ENCODE results near the gene ARHGAP35. TPM values are rescaled to one million over a fixed set of nuclear protein-coding genes. Genes with fewer than 3 reads are reported as not detected.

Gene ARHGAP35
- total RNA-seq, 2 donors from 2014 or later, result 59.1 to 76.5 TPM

DNA sequence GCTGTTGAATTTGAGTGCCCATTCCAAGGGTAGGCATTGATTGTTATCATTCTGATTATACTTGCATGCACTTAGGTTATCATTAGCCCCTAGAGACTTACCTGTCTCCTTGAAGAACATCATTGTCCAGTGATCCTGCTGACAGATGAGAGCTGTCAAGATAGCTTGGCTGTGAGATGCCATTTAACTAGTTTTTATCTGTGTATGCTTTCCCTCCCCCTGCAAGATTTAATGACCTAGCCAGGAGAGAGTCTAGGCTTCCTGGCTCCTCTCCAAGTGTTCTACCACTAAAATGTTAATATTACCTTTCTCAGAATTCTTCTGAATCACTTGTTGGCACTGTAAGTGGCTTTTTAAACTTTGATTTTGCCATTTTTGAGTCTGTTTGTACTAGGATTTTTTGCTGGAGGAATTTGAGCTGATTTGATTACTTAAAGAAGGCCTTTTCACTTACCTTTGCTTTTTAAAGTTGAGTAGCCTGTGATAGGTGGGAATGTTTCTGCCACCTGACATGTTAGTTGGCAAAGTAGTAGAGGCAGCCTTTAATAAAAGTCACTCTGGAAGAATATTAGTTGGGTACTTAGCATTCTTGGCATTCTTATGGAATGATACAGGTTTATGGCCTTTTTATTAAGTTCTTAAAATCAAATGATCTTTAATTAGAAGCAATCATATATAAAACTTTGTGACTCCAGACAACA, 41.1 kb downstream of the ARHGAP35 start:
- Histone ChIP-seq H3K4me1 (peaks cover 0 to 57% of the 10 kb centered on the region in 2 donors), H3K27ac (peak overlapping the region in 1 of 2 donors; percentile 29), H3K4me3 (no peak overlapping the region), H3K27me3 (no peaks in the 10 kb centered on the region), H3K9me3 (no peaks in the 10 kb centered on the region), H3K36me3 (no peaks in the 10 kb centered on the region)
- TF ChIP-seq, protein P1, sequence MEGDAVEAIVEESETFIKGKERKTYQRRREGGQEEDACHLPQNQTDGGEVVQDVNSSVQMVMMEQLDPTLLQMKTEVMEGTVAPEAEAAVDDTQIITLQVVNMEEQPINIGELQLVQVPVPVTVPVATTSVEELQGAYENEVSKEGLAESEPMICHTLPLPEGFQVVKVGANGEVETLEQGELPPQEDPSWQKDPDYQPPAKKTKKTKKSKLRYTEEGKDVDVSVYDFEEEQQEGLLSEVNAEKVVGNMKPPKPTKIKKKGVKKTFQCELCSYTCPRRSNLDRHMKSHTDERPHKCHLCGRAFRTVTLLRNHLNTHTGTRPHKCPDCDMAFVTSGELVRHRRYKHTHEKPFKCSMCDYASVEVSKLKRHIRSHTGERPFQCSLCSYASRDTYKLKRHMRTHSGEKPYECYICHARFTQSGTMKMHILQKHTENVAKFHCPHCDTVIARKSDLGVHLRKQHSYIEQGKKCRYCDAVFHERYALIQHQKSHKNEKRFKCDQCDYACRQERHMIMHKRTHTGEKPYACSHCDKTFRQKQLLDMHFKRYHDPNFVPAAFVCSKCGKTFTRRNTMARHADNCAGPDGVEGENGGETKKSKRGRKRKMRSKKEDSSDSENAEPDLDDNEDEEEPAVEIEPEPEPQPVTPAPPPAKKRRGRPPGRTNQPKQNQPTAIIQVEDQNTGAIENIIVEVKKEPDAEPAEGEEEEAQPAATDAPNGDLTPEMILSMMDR (IDR thresholded peaks at IDR 0.05), result no peak
- DNase-seq (ENCODE audit: low spot score), result no peak

DNA sequence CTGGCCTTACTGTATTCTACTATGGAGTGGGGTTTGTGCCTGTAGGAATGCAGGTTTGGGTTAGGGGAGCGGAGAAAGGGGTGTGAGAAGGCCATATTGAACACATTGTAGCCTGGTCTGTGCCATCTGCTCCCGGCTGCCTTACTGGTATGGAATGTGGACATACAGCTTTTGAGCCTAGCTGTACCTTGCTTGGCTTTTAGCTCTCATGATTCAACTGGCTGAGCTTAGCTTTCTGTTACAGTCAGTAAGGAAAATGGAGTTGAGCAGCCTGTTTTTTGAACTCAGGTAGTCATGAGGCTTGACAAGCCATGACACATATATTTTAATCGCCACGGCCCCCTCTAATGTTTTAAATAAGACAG, 41.6 kb downstream of the ARHGAP35 start:
- TF ChIP-seq, protein P1 (IDR thresholded peaks at IDR 0.05), result no peak
- no peaks in the 10 kb centered on the region for H3K27me3 ChIP-seq
- no peak for DNase-seq (ENCODE audit: low spot score)
- no peaks in the 10 kb centered on the region for H3K9me3 ChIP-seq
- no peaks in the 10 kb centered on the region for H3K36me3 ChIP-seq
- H3K4me1 ChIP-seq, result peaks cover 0 to 59% of the 10 kb centered on the region in 2 donors
- H3K27ac ChIP-seq, result peak overlapping the region in 1 of 2 donors; percentile 29
- no peak overlapping the region for H3K4me3 ChIP-seq

DNA sequence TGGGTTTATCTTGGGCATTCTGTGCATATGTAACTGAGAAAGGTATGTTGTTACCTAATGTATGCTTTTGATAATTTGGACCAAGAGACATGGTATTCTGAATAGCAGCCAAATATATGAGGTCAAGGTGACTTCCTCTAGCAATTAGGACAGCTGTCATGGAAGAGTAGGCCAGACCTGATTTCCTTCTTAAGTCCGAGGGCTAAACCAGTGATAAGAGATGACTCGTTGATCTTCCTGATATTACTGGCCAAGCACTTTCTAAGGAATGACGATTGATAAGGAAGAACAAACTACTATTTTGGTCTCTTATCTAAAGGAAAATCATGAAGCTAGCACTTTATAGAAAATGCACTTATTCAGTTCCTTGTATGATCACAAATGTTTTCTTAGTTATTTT, 42.7 kb downstream of the ARHGAP35 start:
- no peaks in the 10 kb centered on the region for H3K9me3 ChIP-seq
- H3K4me1 ChIP-seq, result peaks cover 0 to 68% of the 10 kb centered on the region in 2 donors
- no peaks in the 10 kb centered on the region for H3K36me3 ChIP-seq
- TF ChIP-seq, protein P1 (IDR thresholded peaks at IDR 0.05), result no peak
- peak overlapping the region; percentile 51 to 61 for H3K27ac ChIP-seq
- H3K27me3 ChIP-seq, result no peaks in the 10 kb centered on the region
- H3K4me3 ChIP-seq, result no peak overlapping the region
- no peak for DNase-seq (ENCODE audit: low spot score)

DNA sequence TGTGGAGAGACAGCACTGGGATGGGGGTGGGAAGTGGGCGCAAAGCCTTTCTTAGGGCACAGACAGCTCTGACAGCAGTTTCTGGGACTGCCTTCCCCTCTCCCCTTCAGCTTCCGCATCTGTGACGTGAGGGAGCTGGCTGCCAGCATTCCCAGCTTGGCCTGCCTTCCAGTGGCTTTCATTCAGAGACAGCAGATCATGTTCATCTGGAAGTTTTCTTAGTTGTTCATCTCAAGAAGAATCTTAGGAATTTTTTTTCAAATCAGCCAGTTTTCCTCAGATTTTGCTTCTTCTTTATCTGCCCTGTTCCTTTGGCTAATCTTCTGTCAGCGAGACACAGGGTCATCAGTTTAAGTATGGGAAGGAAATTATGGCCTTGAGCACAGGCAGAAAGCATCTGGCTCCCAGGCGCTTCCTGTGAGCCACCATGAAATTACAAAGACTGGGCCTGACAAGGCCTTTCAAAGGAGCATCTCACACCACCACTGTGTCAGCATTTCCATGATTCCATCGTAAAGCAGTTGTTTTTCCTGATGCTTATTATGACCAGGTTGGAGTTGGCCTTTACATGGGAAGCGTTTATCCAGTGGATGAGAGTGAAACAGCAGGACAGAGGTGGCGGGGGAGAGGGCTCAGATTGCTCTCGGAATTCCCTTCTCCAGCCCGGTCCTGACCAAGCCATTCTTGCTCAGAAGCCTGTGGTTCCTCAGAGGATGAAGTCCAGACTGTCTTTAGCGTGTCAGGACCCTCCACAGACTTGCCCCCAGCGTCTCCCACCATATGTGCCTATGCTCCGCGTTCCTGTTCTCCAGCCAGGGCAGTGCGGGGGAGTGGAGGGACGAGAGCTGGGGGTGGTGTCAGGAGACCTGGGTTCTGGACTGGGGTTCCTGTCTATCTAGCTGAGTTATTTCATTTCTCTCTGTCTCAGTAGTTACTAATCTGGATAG, 43.6 kb downstream of the ARHGAP35 start:
- Histone ChIP-seq H3K9me3 (no peaks in the 10 kb centered on the region), H3K27me3 (no peaks in the 10 kb centered on the region), H3K4me1 (peaks cover 0 to 68% of the 10 kb centered on the region in 2 donors), H3K4me3 (no peak overlapping the region), H3K36me3 (no peaks in the 10 kb centered on the region), H3K27ac (peak overlapping the region; percentile 51 to 61)
- TF ChIP-seq, protein P1 (IDR thresholded peaks at IDR 0.05), result no peak
- peak; percentile 63 for DNase-seq (ENCODE audit: low spot score)

DNA sequence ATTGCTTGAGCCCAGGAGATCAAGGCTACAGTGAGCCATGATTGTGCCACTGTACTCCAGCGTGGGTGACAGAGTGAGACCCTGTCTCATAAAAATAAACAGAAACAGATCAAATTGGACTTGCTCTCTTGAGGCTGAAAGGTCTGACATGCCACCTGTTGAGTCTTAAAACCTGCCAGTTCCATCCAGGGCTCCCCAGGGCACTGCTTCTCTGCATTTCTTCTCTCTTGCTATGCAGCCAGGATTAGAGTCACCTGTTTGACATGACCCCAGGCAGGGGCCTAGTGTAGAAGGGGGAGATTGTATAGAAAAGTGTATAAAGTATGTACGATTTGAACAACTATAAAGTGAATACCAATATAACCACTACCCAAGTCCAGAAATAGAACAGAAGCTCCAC, 45.4 kb downstream of the ARHGAP35 start:
- Histone ChIP-seq H3K36me3 (no peaks in the 10 kb centered on the region), H3K27ac (peak overlapping the region in 1 of 2 donors; percentile 10), H3K4me1 (peaks cover 0 to 79% of the 10 kb centered on the region in 2 donors), H3K27me3 (no peaks in the 10 kb centered on the region), H3K4me3 (no peak overlapping the region), H3K9me3 (no peaks in the 10 kb centered on the region)
- TF ChIP-seq, protein P1 (IDR thresholded peaks at IDR 0.05), result no peak
- no peak for DNase-seq (ENCODE audit: low spot score)

Measured in right atrium auricular region (tissue), 2 donors.